NCI-H1092 treated with DMSO at 0.1 percent for 48 hours (cell line): ENCODE measurements around the gene CTSH.
"Not testable (repeated sequence)": the region's sequence is repeated elsewhere in the genome, so short reads cannot be mapped to it uniquely, and the experiment has no call there.

Experiments
- DNase-seq: peaks from one replicate; lab custom pipeline; 2025; lab: John Stamatoyannopoulos, UW

CTSH gene

DNA sequence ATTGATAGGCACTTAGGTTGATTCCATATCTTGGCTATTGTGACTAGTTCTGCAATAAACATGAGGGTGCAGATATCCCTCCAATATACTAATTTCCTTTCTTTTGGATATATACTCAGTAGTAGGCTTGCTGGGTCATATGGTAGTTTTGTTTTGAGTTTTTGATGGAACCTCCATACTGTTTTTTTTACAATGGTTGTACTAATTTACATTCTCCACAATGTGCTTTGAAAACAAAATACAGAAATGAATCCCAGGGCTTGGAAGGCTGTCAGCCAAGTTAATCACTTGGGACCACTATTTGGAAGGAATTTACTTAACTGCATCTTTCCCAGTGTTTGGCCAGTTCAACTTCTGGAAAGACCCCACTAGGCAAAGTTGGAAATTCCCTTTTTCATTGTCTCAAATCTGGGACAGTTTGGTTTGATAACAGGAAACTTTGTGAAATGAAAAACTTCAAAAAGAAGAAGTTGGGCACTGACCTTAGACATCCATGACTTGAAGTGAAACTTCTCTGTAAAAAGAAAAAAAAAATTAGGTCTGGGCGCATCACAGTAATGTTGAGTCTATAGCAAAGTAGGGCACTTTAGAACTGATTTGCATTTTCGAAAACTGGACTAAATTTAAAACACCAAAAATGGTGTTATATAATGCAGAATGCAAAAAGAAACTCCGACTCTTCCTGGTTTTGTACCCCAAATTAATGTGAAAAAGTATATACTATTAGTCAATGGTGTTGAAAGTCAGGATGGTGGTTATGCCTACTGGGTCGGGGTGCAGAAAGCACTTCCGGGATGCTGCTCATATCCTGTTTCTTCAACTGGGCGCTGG lies 6.0 kb downstream of the CTSH start:
- DNase-seq, result no peak

DNA sequence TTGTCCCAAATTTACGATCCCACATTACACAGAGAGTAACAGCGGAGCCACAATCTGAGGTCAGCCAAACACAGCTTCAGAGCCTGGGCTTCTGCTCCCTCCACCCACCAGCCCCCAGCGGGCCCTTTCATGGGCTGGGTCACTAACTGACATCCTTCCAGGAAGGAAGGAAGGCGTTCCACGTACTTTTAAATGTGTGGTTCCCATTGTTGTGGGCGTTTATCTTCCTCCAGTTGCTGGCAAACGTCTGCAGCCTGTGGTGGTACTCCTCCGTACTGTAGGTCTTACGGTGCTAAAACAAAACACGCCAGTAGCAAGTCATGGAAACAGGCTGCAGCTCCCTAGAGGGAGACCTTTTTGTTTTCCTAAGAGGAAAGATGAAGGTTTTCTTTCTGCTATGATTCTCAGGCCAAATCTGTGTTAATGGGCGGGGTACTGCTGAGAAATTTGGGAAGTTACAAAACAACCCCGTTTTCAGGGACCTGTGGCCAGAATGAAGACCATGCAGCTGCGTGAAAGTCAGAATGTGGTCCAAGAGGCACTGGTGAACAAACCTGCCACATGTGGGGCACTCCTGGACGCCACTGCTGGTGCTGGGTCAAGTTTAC lies 7.6 kb downstream of the CTSH start:
- no peak for DNase-seq

DNA sequence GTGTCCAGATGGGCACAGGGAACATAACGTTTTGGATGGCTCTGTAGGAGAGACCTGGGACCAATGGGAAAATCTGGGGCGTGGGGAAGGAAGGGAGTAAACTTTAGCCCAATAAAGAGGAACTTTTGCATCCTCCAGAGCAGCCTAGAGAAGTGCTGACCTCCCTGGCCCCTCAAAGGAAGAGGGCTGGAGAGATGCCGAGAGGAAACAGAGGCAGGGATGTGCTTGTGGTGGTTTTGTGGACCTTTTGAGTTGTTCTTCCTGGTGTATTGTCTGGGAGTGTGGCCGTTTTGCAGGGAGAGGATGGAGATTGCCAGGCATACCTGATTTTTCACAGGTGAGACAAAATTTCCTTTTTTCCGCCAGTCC lies 10.2 kb downstream of the CTSH start:
- no peak for DNase-seq

DNA sequence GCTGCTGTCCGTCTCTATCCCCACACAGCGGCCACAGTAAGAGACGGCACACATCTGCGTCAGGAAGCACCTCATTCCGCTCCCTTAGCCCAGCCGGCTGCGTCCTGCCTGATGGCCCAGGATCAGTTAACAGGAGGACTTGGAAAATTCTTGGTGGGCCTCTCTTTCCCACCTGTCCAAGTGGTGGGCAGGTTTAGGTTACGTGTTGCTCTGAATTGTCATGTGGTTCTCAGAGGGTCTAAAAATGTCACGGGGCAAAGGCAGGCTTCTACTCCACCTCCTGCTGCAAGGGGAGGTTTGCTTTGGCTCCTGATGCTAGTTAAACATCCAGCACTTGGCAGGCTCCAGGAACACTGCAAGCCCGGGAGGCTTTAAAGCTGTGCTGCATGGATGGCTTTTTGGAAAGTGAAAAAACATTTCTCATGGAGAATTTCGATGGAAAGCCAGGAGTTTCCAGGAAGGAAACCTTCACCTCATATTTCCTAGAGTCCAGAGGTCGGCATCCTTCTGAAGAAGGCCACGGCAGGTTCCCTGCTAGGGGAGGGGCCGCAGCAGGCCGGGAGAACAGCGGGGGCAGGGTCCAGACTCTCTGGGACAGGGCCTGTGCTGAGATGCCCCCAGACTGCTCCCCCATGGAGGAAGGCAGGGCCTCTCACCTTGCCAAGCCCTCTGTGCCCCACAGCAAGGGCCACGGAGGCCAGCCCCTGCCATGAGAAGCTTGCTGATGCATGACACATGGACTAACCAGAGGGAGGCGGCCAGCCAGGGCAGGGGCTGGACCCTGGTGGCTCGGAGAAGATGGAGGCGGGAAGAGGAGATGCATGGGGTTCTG lies 10.8 kb downstream of the CTSH start:
- DNase-seq, result peak; percentile 33

DNA sequence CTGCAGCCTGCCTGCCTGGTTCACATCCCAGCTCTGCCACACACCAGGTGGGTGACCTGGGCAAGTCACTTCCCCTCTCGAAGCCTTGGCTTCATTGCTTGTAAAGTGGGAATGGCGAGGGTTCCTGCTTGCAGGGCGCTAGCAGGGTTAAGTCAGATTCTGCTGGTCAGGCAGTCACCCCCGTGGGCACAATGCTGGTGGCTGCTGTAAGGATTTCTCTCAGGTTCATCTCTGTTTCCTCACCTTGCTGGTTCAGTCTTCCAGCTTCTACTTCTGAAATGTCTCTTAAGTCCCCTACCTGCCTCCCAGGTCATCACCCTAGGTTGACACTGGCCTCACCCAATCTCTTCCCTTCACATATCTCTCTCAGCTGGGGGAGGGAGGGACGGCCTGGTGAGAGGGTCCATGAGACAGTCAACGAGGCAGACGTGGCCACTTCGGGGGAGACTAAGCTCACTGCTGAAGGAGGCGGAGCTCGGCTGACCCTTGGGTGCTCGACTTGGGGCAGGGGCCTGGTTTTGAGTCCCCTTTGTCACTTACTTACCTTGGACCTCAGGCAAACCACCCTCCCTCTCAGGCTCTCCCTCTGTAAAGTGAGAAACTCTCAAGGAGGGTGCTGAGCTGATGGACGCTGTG lies 11.5 kb downstream of the CTSH start:
- no peak for DNase-seq

DNA sequence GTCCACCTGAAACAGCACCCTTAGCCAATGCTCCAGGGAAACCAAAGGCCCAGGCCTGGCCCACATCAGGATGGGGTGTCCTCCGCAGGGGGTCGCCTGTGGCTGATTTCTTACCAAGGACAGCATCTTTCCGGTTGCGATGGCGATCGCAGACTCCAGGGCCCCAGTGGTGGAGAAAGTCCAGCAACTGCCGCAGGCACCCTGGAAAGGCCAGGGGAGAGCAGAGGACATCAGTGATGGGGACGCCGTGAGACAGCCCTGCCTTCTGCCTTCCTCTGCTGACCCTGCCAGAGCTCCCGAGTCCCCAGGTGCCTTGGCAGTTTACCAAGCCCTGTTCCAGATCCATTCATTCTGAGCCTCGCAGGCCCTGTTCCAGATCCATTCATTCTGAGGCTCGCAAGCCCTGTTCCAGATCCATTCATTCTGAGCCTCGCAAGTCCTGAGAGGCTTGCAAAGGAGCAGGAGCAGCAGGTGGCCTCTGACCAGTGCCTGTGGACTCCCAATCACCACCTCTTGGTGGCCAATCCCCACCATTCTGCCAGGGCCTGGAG lies 12.5 kb downstream of the CTSH start:
- DNase-seq, result no peak

DNA sequence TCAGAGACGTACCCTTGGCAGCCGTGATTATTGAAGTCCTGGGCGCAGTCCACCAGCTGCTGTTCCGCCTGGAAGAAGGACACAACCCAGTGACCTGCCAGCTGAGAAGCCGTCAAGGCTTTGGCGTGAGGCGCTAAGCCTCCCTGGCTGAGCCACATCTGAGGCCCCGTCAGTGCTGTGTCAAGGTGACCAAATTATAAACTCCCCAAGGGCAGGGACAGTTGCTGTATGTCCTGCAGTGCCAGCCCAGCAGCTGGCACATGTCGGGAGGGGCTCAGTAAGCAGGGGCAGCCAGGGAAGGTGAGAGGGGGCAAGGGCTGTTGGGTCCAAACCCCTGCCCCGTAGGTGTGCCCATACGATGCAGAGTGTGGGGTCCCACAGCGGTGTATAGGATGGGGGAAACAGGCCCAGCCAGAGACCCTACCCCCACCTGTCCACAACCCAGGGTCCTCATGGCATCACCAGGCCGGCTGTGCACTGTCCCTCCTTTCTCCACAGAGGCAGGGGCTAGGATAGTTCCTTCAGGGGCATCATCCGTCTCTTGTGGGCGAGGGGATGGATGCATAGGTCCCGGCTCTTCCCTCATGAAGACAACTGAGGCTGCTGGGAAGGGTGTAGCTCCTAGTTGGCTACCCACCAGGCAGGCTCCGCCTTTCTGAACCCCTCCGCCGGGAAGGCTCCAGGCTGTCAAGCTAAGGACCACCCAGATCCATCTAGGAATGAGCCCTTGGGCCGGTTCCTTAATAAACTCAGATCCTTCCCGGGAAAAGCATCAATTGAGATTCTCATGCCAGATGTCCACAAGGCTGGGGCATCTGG lies 13.2 kb downstream of the CTSH start:
- DNase-seq, result no peak

DNA sequence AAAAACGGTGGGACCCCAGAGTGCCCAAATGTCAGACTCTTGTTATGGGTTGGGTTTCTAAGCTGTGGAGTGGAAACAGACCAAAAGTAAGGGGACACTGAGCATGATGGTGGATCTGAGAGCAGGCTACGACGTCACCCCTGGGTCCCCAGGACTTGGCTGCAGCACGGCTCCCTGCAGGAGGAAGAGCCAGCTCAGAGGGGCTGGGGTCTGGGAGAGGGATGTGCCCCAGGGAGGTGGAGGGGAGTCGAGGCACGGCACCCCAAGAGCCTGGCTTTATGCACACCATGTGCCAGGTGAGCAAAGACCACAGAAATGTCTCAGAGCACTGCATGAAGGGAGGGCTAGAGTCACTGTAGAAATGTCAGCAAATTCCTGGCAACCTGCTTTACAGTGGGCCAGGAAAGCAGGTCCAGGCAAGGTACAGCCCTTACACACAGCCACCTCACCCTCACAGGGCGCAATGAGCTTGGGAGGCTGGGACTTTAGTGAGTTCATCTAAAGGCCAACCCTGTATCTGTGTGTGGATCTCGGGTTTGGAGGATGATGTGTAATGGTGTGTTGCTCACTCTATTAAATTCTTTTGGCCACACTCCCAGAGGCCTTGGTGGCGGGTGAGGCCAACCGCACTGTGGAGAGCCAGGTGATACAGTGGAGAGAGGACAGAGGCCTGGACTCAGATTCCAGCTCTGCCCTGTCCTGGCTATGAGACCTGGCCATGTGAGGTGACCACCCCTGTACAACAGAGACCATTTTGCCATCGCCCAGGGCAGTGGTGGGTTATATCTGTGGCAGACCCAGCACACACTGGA lies 14.1 kb downstream of the CTSH start:
- peak; percentile 5 for DNase-seq

DNA sequence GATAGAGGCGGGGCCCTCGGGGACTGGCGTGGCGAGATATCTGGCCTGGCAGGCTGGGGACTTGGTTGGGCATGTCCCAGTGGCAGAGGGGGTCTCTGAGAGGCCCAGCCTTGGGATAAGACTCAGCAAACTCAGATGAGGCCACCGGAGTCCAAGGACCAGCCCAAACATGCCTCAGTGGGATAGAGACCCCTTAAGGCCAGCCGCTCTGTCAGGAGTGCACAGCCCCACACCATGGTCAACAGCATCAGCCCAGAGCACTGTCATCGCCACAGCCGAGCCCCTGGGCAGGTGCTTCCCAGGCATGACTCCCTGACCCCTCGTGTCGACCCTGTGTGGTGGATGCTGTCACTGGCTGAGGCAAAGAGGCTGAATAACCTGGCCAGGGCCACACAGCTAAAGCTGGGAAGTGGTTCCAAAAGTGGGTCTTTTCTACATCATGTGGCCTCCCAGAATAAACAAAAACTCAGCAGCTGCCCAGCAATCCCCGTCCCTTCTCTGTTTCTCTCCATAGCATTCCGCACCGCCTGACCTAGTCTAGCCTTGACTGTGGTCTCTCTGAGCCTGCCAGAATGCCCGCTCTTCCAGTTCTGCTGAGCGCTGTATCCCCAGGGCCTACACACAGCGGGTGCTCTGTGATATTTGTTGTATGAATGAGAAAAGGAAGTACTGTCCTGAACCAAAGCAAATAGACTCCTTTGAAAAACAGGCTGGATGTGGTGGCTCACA lies 15.1 kb downstream of the CTSH start:
- no peak for DNase-seq

DNA sequence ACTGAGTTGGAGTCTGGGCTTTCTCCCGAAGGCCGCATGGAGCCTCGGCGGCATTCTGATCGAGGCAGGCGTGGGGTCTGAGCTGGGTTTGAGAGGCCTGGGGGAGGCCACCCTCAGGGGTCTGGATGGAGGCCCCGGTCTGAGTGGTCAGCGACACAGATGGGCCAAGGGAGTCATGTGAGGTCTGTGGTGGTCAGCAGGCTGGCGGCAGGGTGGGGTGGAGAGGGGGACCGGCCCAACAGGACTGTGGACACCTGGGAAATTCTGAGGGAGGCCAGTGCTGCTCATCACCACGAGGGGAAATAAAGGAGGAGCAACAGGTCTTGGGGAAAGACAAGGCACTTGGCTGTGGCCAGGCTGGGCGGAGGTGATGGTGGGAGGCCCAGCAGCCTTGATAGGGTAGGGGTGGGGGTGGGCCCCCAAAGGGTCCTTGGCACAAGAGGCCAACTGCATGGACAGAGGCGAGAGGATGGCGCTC lies 16.2 kb downstream of the CTSH start:
- DNase-seq, result no peak

DNA sequence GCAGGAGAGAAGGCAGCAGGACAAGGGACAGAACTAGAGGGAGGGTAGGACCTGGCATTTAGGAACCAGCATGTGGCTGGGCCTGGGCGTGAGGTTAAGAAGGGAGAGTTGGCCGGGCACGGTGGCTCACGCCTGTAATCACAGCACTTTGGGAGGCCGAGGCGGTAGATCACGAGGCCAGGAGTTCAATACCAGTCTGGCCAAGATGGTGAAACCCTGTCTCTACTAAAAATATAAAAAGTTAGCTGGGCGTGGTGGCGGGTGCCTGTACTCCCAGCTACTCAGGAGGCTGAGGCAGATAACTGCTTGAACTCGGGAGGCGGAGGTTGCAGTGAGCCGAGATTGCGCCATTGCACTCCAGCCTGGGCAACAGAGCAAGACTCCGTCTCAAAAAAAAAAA lies 16.7 kb downstream of the CTSH start:
- not testable (repeated sequence) for DNase-seq

DNA sequence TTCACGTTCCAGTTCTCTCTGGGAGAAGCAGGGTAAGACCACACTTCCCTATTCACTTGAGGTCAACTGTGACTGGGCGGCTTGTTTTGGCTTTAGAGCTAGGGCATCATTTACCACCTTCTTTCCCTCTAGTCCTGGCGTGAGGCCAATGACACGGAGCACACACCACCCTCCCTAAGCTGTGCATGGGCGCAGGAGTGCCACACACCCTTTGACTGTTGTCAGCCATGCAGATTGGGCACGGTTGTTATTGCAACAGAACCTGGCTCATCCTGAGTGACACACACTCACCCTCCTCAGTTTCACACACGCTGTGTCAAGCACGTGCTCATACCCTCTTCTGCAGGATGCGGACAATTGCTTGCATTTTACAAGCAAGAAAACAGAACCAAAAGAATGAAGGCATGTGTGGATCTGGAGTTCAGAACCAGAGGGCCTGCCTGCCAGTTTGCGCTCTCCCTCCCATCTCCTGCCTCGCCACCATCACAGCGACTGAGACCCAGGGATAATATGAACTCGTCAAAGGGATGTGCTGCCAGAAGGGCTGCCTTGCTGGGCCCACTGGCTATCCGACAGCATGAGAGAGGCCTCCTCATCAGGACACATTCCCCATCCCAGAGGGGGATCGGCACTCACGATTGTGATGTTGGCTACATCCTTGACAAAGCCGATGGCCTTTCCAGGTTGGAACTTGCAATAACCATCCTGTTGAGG lies 17.6 kb downstream of the CTSH start:
- DNase-seq, result no peak

DNA sequence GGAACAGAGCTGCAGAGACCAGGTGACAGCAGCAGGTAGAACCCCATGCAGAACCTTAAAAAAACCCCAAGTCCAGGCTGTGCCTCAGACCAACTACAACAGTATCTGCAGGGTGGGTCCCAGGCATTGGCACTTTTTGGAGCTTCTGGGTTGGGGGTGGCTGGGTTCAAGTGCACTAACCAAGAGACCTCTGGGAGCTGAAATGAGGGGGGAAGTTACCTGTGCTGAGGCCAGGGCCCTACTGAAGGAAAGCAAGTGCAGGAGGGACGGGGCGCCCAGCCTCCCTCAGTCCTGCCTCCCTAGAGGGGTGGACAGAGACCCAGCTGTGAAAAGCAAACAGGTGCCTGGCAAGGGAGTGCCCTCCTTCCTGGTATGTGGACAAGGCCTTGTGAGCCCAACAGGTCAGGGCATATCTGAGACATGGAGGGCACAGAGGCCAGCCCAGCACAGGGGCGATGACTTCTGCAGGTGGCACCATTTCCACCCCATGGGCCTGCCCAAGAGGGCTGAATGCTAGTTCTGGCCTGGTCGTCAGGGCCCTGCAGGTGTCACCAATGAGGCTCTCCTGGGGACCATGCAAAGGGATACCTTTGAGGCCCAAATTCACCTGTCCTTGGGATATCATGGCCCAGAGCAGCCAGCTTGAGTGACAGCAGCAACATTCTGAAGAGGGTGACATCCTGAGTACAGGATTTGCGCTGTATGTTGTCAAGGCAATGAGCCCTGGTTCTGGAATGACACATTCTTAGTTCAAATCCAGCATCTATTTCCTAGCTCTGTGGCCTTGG lies 18.7 kb downstream of the CTSH start:
- DNase-seq, result no peak

DNA sequence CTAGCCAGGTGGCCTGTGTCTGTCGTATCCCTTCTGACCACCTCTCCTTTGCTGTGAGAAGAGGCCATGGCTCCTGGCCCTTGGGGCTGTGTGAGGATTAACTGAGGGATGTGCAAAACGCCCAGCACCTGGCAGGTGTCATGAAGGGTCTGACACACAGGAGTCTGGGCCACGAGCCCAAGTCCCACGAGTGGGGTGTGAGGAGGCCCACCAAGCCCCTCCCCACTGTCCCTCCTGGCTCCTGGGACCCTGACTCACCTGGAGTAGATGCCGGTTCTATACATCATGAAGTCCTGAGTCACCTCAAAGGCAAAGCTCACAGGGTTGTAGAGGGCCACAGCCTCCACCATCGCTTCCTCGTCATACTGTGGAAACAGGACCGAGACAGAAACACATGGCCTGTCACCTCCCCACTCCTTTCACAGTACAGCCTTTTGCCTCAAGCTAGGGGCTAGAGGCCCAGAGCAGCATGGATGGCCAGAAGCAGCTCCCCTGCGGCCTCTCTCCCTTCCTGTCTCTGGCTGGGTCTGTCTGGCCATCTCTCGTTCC lies 19.7 kb downstream of the CTSH start:
- DNase-seq, result no peak

DNA sequence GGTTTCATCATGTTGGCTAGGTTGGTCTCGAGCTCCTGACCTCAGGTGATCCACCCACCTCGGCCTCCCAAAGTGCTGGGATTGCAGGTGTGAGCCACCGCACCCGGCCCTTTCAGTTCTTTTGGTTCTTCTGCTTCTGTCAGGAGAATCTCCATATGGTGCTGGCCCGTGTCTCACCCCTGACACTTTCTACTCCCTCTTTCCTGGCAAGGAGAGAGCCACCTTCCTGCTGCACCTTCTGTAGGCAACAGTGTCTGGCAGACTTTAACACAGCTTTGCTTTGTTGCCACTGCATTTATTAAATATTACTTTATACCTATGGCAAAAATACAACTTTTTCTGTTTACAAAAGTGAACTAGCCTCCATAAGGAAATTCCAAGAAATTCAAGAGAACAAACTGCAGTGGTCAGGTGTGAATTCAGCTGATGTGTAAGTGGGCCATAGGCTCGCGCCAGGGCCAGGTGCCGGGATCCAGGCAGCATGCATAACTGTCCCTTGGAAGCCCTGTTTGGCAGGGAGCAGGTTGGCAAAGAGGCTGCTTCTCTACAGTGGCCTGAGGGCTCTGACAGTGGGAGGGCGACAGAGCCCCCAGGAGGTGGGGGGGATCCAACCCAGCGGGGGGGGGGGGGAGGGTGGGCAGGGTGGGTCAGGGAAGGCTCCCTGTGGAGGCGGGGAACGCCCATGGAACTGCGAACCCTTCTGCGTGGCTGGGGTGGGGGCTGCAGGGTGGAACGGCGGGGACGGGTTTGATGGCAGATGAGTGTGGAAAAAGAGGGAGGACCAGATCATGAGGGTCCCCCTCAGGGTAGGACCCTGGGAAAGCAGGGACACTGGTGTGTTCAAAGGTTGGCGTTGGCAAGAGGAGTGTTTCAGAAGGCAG lies 21.1 kb downstream of the CTSH start:
- DNase-seq, result no peak

DNA sequence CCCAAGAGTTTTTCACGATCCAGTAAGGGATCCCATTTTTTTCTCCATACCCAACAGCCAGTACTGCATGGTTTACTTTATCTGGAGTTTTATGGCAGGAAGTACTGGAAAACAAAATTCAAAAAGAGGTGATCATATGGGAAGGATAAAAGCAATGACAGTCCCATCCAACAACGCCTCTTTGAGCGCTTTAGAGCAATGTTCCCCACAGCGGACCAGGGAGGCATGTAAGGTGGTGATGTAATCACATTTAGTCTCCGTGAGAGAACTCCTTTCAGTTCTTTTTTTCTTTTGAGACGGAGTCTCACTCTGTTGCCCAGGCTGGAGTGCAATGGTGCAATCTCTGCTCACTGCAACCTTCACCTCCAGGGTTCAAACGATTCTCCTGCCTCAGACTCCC lies 21.8 kb downstream of the CTSH start:
- no peak for DNase-seq

DNA sequence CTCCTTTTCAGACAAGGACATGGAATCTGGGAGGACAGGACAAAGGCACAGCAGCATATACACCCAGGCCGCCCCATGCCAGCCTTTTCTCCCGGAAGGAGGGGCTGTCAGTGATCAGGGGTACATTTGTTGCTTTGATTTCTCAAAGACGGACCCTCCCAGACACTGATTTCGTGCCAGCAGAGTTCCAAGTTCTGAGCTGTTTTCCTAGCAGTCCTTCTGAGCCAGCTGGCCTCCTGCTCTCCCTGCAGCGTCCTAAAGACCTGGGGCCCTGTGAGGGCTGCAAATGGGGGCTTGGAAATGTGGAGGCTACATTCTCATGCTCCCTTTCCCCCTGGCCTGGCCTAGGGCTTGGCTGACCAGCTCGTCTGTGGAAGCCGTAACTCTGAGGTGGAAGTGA lies 22.3 kb downstream of the CTSH start:
- no peak for DNase-seq
